ENCODE results near the gene ISX.

- no peak for TF ChIP-seq NR3C1 (CRISPR knock-in tag; IDR thresholded peaks at IDR 0.05)
- peak; percentile 51; the same call in 1 of the 2 replicates for TF ChIP-seq REST (IDR thresholded peaks at IDR 0.05; ENCODE audit: borderline replicate concordance)
- no peak for TF ChIP-seq REST (CRISPR knock-in tag; IDR thresholded peaks at IDR 0.05; ENCODE audit: low read depth)
- TF ChIP-seq NFRKB (IDR thresholded peaks at IDR 0.05; ENCODE audit: low read depth): no peak
- peak; percentile 74 to 81 (median 75) for TF ChIP-seq CTCF (IDR thresholded peaks at IDR 0.05 in 2 of 3, conservative IDR thresholded peaks at IDR 0.05 in 1 of 3; ENCODE audit: insufficient read depth in 2 of 3, low read depth in 1 of 3, low read length in 3 of 3)
These were observed 42.1 kb upstream of the ISX start for GRCh38 chr22:35023692-35024363.
